CD14-positive monocyte (primary cell): ENCODE results near the gene PDE7B. TPM values are rescaled to one million over a fixed set of nuclear protein-coding genes. Genes with fewer than 3 reads are reported as not detected.

Experiments used
- DNase-seq, 3 donors: peaks; one replicate each; pipeline ENCODE4 v3.0.0-alpha.2; 2011 to 2022
- H2AFZ ChIP-seq: 2 replicates; pipeline ENCODE4 v1.6.0; 2012; ENCODE audit warnings: mild to moderate bottlenecking, low read depth, low read length, inconsistent platforms; ENCODE audit not compliant: insufficient read depth, poor library complexity, severe bottlenecking
- H3K27ac ChIP-seq, 2 donors: 1 replicate in 1 of 2; 2 replicates in 1 of 2; pipeline ENCODE4 v1.5.1; 2012 to 2013; ENCODE audit warnings: low read length in 2 of 2, control low read depth in 1 of 2, inconsistent platforms in 1 of 2, low read depth in 1 of 2, mild to moderate bottlenecking in 1 of 2
- H3K27me3 ChIP-seq, 2 donors: one replicate each; pipeline versions ENCODE4 v1.6.0 to v1.6.1; 2011 to 2013; ENCODE audit warnings: low read length in 2 of 2; ENCODE audit not compliant: control insufficient read depth in 2 of 2, insufficient read depth in 2 of 2
- H3K36me3 ChIP-seq, 2 donors: replicated peaks in 1 of 2; 1 replicate in 1 of 2; 2 replicates in 1 of 2; pipeline versions ENCODE4 v1.5.1 to v1.6.1; 2012 to 2013; ENCODE audit warnings: low read length in 2 of 2, control low read depth in 1 of 2, inconsistent platforms in 1 of 2, mild to moderate bottlenecking in 1 of 2; ENCODE audit not compliant: insufficient read depth in 2 of 2, control insufficient read depth in 1 of 2
- H3K4me1 ChIP-seq, 2 donors: 1 replicate in 1 of 2; 2 replicates in 1 of 2; pipeline versions ENCODE4 v1.5.1 to v1.6.1; 2012 to 2013; ENCODE audit warnings: low read length in 2 of 2, control low read depth in 1 of 2, inconsistent platforms in 1 of 2, mild to moderate bottlenecking in 1 of 2, moderate library complexity in 1 of 2; ENCODE audit not compliant: insufficient read depth in 2 of 2, control insufficient read depth in 1 of 2
- H3K4me2 ChIP-seq: replicated peaks from 2 replicates; pipeline ENCODE3; 2012; ENCODE audit warnings: low read length, moderate library complexity, mild to moderate bottlenecking; ENCODE audit not compliant: poor library complexity, severe bottlenecking; ENCODE audit errors: extremely low read depth
- H3K4me3 ChIP-seq, 3 experiments: fragments of 200-600 bp in 1 of 3; sonication (generic) in 1 of 3; replicated peaks in 1 of 3; 1 replicate in 2 of 3; 2 replicates in 1 of 3; pipeline ENCODE4 v1.5.1; 2011 to 2013; ENCODE audit warnings: low read length in 3 of 3, mild to moderate bottlenecking in 3 of 3, control low read depth in 2 of 3, low read depth in 2 of 3, inconsistent platforms in 1 of 3, moderate library complexity in 1 of 3
- H3K79me2 ChIP-seq: 2 replicates; pipeline ENCODE4 v1.6.0; 2012; ENCODE audit warnings: mild to moderate bottlenecking, control low read depth, inconsistent platforms, low read length, moderate library complexity; ENCODE audit not compliant: insufficient read depth
- H3K9ac ChIP-seq: 2 replicates; pipeline ENCODE4 v1.6.0; 2017; ENCODE audit warnings: low read length, mild to moderate bottlenecking; ENCODE audit not compliant: insufficient read depth, poor library complexity, severe bottlenecking
- H3K9me3 ChIP-seq, 2 donors: replicated peaks in 1 of 2; 1 replicate in 1 of 2; 2 replicates in 1 of 2; pipeline versions ENCODE4 v1.5.1 to v1.6.1; 2012 to 2013; ENCODE audit warnings: low read length in 2 of 2, control low read depth in 1 of 2; ENCODE audit not compliant: control insufficient read depth in 1 of 2, insufficient read depth in 1 of 2
- H4K20me1 ChIP-seq: 2 replicates; pipeline ENCODE4 v1.6.0; 2012; ENCODE audit warnings: mild to moderate bottlenecking, low read length, control low read depth, moderate library complexity; ENCODE audit not compliant: insufficient read depth
- H3K27ac Mint-ChIP-seq, 7 donors: one replicate each; pipeline ENCODE4 v1.8.0; 2020; ENCODE audit warnings: mild to moderate bottlenecking in 7 of 7, mixed read lengths in 7 of 7, moderate library complexity in 6 of 7, inconsistent platforms in 2 of 7
- H3K27me3 Mint-ChIP-seq, 3 donors: one replicate each; pipeline ENCODE4 v1.8.0; 2021 to 2022; ENCODE audit warnings: low read depth in 3 of 3, mild to moderate bottlenecking in 3 of 3, mixed read lengths in 3 of 3, moderate library complexity in 3 of 3, inconsistent platforms in 1 of 3
- H3K36me3 Mint-ChIP-seq, 2 donors: one replicate each; pipeline ENCODE4 v1.8.0; 2020; ENCODE audit warnings: mixed read lengths in 2 of 2, inconsistent platforms in 1 of 2, mild to moderate bottlenecking in 1 of 2
- H3K4me1 Mint-ChIP-seq: one replicate; pipeline ENCODE4 v1.8.0; 2020; ENCODE audit warnings: mild to moderate bottlenecking, mixed read lengths
- H3K4me3 Mint-ChIP-seq, 2 donors: one replicate each; pipeline ENCODE4 v1.8.0; 2020; ENCODE audit warnings: mild to moderate bottlenecking in 2 of 2, mixed read lengths in 2 of 2, moderate library complexity in 1 of 2
- H3K9me3 Mint-ChIP-seq, 7 donors: one replicate each; pipeline ENCODE4 v1.8.0; 2020 to 2022; ENCODE audit warnings: mixed read lengths in 7 of 7, mild to moderate bottlenecking in 6 of 7, moderate library complexity in 6 of 7, inconsistent platforms in 2 of 7
- WGBS: methylation state at CpG from one replicate; pipeline ENCODE4 v1.1.5; 2013; ENCODE audit warnings: missing lambda C conversion rate; ENCODE audit not compliant: insufficient coverage; 5-methylcytosine and 5-hydroxymethylcytosine counted together
- intact Hi-C, 2 donors: fragments of 100-400 bp; cut with micrococcal nuclease; formaldehyde crosslinking; loops; one replicate each; pipeline versions ENCODE4 v1.15.0 to v1.15.1; 2023
- polyA plus RNA-seq, 3 donors: library from polyadenylated mRNA; depleted of rRNA in 1 of 3; unstranded in 2 of 3; stranded (reverse) in 1 of 3; fragments of 300-500 nt in 2 of 3; fragments of >200 nt in 1 of 3; fragmentation: Illumina TruSeq in 2 of 3; gene quantifications; 1 replicate in 2 of 3; 2 replicates in 1 of 3; pipeline ENCODE4 v1.2.3, GENCODE V29; 2012 to 2021
- TF ChIP-seq, protein P1 (sequence below): fragments of 200-600 bp; IDR thresholded peaks from one replicate; pipeline ENCODE4 v1.8.0; 2022; ENCODE audit warnings: antibody characterized with exemption, mild to moderate bottlenecking

The PDE7B gene
- polyA plus RNA-seq, 3 donors = 0.37 to 1.1 (median 0.89) TPM

DNA sequence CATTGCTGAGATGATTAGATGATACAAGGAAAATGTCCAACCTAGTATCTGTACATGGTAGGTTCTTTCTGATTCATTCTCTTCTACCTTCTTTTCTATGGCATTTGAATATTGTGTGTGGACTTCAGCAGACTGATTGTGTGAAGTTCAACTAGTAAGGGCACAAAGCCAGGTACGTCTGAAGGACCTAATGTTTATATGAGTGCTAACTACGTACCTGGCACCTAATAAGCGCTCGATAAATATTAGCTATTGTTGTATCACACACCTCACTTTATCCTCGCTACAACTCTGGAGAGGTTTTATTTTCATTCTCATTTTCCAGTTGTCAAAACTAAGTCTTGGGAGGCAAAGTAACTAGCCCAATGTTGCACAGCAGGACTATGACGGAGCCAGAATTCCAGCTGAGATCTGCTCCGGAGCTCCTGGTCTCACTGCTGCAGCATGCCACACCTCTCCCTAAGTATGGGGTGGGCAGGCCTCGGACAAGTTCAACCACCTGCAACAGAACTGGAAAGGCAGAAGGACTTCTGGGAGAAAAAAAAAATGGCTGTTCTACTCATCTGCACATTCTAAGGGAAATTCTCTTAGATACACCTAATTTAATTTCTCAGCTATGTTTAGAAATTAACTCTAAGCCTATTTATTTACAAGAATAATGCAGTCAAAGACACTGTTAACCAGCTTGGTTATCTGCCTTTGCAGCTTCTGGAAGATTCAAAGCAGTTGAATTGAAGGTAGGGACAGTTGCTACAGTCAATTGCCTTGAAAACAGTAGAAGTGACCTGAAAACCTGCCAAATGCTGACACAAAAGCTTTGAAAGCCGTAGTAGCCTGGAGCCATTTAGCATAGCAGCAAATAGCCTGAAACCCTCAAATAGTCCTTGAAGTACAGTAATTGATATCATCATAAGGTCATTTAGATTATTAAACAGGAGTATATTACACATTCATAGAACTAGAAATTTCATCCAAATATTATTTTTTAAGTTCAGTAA is 165.0 kb downstream of the PDE7B start:
- peaks cover 14% of the 10 kb centered on the region for H3K4me1 Mint-ChIP-seq
- H3K27ac Mint-ChIP-seq = peak overlapping the region in 1 of 7 donors; percentile 11
- no peak overlapping the region for H3K27ac ChIP-seq
- no peaks in the 10 kb centered on the region for H3K36me3 ChIP-seq
- peaks cover 10% of the 10 kb centered on the region in 2 donors for H3K4me1 ChIP-seq
- no CpG with 5 or more reads among the region's 9 CpGs for WGBS
- H3K36me3 Mint-ChIP-seq = no peaks in the 10 kb centered on the region
- no peak overlapping the region for H3K4me2 ChIP-seq
- no peak for DNase-seq
- H3K4me3 ChIP-seq = no peak overlapping the region
- H3K9me3 ChIP-seq = no peaks in the 10 kb centered on the region
- no peaks in the 10 kb centered on the region for H3K27me3 ChIP-seq
- H2AFZ ChIP-seq = no peak overlapping the region
- H3K9ac ChIP-seq = no peak overlapping the region
- H3K79me2 ChIP-seq = no peaks in the 10 kb centered on the region
- no peak overlapping the region for H3K4me3 Mint-ChIP-seq
- peaks cover 0 to 3% (median 3%) of the 10 kb centered on the region in 3 donors for H3K27me3 Mint-ChIP-seq
- H4K20me1 ChIP-seq = no peaks in the 10 kb centered on the region
- intact Hi-C loops = no loop called here
- no peaks in the 10 kb centered on the region for H3K9me3 Mint-ChIP-seq
- TF ChIP-seq, protein P1, sequence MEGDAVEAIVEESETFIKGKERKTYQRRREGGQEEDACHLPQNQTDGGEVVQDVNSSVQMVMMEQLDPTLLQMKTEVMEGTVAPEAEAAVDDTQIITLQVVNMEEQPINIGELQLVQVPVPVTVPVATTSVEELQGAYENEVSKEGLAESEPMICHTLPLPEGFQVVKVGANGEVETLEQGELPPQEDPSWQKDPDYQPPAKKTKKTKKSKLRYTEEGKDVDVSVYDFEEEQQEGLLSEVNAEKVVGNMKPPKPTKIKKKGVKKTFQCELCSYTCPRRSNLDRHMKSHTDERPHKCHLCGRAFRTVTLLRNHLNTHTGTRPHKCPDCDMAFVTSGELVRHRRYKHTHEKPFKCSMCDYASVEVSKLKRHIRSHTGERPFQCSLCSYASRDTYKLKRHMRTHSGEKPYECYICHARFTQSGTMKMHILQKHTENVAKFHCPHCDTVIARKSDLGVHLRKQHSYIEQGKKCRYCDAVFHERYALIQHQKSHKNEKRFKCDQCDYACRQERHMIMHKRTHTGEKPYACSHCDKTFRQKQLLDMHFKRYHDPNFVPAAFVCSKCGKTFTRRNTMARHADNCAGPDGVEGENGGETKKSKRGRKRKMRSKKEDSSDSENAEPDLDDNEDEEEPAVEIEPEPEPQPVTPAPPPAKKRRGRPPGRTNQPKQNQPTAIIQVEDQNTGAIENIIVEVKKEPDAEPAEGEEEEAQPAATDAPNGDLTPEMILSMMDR = no peak

GRCh38 chr6:136020691-136021090 is 169.2 kb downstream of the PDE7B start:
- intact Hi-C loops = no loop called here
- peaks cover 6% of the 10 kb centered on the region for H3K4me1 Mint-ChIP-seq
- H3K4me3 ChIP-seq = no peak overlapping the region

More at GRCh38 chr6:136020691-136021090, 169.2 kb downstream of the PDE7B start:
- Histone ChIP-seq H3K27me3 (no peaks in the 10 kb centered on the region), H3K36me3 (no peaks in the 10 kb centered on the region), H3K4me2 (no peak overlapping the region), H3K27ac (no peak overlapping the region), H3K9ac (no peak overlapping the region), H2AFZ (no peak overlapping the region), H3K79me2 (no peaks in the 10 kb centered on the region), H3K9me3 (no peaks in the 10 kb centered on the region), H3K4me1 (no peaks in the 10 kb centered on the region), H4K20me1 (no peaks in the 10 kb centered on the region)
- no peaks in the 10 kb centered on the region for H3K9me3 Mint-ChIP-seq
- DNase-seq = no peak
- peaks cover 0 to 3% (median 2%) of the 10 kb centered on the region in 3 donors for H3K27me3 Mint-ChIP-seq
- TF ChIP-seq, protein P1 = no peak
- no CpG with 5 or more reads among the region's 2 CpGs for WGBS
- H3K4me3 Mint-ChIP-seq = no peak overlapping the region
- H3K27ac Mint-ChIP-seq = no peak overlapping the region
- H3K36me3 Mint-ChIP-seq = no peaks in the 10 kb centered on the region
